CD14-positive monocyte (primary cell): Measurements from ENCODE around the gene TFR2. TPM values are rescaled to one million over a fixed set of nuclear protein-coding genes. Genes with fewer than 3 reads are reported as not detected.

Experiments
- DNase-seq, 3 donors: peaks; one replicate each; pipeline ENCODE4 v3.0.0-alpha.2; 2011 to 2022
- H2AFZ ChIP-seq: 2 replicates; pipeline ENCODE4 v1.6.0; 2012; ENCODE audit warnings: mild to moderate bottlenecking, low read depth, low read length, inconsistent platforms; ENCODE audit not compliant: insufficient read depth, poor library complexity, severe bottlenecking
- H3K27ac ChIP-seq, 2 donors: 1 replicate in 1 of 2; 2 replicates in 1 of 2; pipeline ENCODE4 v1.5.1; 2012 to 2013; ENCODE audit warnings: low read length in 2 of 2, control low read depth in 1 of 2, inconsistent platforms in 1 of 2, low read depth in 1 of 2, mild to moderate bottlenecking in 1 of 2
- H3K27me3 ChIP-seq, 2 donors: one replicate each; pipeline versions ENCODE4 v1.6.0 to v1.6.1; 2011 to 2013; ENCODE audit warnings: low read length in 2 of 2; ENCODE audit not compliant: control insufficient read depth in 2 of 2, insufficient read depth in 2 of 2
- H3K36me3 ChIP-seq, 2 donors: replicated peaks in 1 of 2; 1 replicate in 1 of 2; 2 replicates in 1 of 2; pipeline versions ENCODE4 v1.5.1 to v1.6.1; 2012 to 2013; ENCODE audit warnings: low read length in 2 of 2, control low read depth in 1 of 2, inconsistent platforms in 1 of 2, mild to moderate bottlenecking in 1 of 2; ENCODE audit not compliant: insufficient read depth in 2 of 2, control insufficient read depth in 1 of 2
- H3K4me1 ChIP-seq, 2 donors: 1 replicate in 1 of 2; 2 replicates in 1 of 2; pipeline versions ENCODE4 v1.5.1 to v1.6.1; 2012 to 2013; ENCODE audit warnings: low read length in 2 of 2, control low read depth in 1 of 2, inconsistent platforms in 1 of 2, mild to moderate bottlenecking in 1 of 2, moderate library complexity in 1 of 2; ENCODE audit not compliant: insufficient read depth in 2 of 2, control insufficient read depth in 1 of 2
- H3K4me2 ChIP-seq: replicated peaks from 2 replicates; pipeline ENCODE3; 2012; ENCODE audit warnings: low read length, moderate library complexity, mild to moderate bottlenecking; ENCODE audit not compliant: poor library complexity, severe bottlenecking; ENCODE audit errors: extremely low read depth
- H3K4me3 ChIP-seq, 3 experiments: fragments of 200-600 bp in 1 of 3; sonication (generic) in 1 of 3; replicated peaks in 1 of 3; 1 replicate in 2 of 3; 2 replicates in 1 of 3; pipeline ENCODE4 v1.5.1; 2011 to 2013; ENCODE audit warnings: low read length in 3 of 3, mild to moderate bottlenecking in 3 of 3, control low read depth in 2 of 3, low read depth in 2 of 3, inconsistent platforms in 1 of 3, moderate library complexity in 1 of 3
- H3K79me2 ChIP-seq: 2 replicates; pipeline ENCODE4 v1.6.0; 2012; ENCODE audit warnings: mild to moderate bottlenecking, control low read depth, inconsistent platforms, low read length, moderate library complexity; ENCODE audit not compliant: insufficient read depth
- H3K9ac ChIP-seq: 2 replicates; pipeline ENCODE4 v1.6.0; 2017; ENCODE audit warnings: low read length, mild to moderate bottlenecking; ENCODE audit not compliant: insufficient read depth, poor library complexity, severe bottlenecking
- H3K9me3 ChIP-seq, 2 donors: replicated peaks in 1 of 2; 1 replicate in 1 of 2; 2 replicates in 1 of 2; pipeline versions ENCODE4 v1.5.1 to v1.6.1; 2012 to 2013; ENCODE audit warnings: low read length in 2 of 2, control low read depth in 1 of 2; ENCODE audit not compliant: control insufficient read depth in 1 of 2, insufficient read depth in 1 of 2
- H4K20me1 ChIP-seq: 2 replicates; pipeline ENCODE4 v1.6.0; 2012; ENCODE audit warnings: mild to moderate bottlenecking, low read length, control low read depth, moderate library complexity; ENCODE audit not compliant: insufficient read depth
- H3K27ac Mint-ChIP-seq, 7 donors: one replicate each; pipeline ENCODE4 v1.8.0; 2020; ENCODE audit warnings: mild to moderate bottlenecking in 7 of 7, mixed read lengths in 7 of 7, moderate library complexity in 6 of 7, inconsistent platforms in 2 of 7
- H3K27me3 Mint-ChIP-seq, 3 donors: one replicate each; pipeline ENCODE4 v1.8.0; 2021 to 2022; ENCODE audit warnings: low read depth in 3 of 3, mild to moderate bottlenecking in 3 of 3, mixed read lengths in 3 of 3, moderate library complexity in 3 of 3, inconsistent platforms in 1 of 3
- H3K36me3 Mint-ChIP-seq, 2 donors: one replicate each; pipeline ENCODE4 v1.8.0; 2020; ENCODE audit warnings: mixed read lengths in 2 of 2, inconsistent platforms in 1 of 2, mild to moderate bottlenecking in 1 of 2
- H3K4me1 Mint-ChIP-seq: one replicate; pipeline ENCODE4 v1.8.0; 2020; ENCODE audit warnings: mild to moderate bottlenecking, mixed read lengths
- H3K4me3 Mint-ChIP-seq, 2 donors: one replicate each; pipeline ENCODE4 v1.8.0; 2020; ENCODE audit warnings: mild to moderate bottlenecking in 2 of 2, mixed read lengths in 2 of 2, moderate library complexity in 1 of 2
- H3K9me3 Mint-ChIP-seq, 7 donors: one replicate each; pipeline ENCODE4 v1.8.0; 2020 to 2022; ENCODE audit warnings: mixed read lengths in 7 of 7, mild to moderate bottlenecking in 6 of 7, moderate library complexity in 6 of 7, inconsistent platforms in 2 of 7
- CTCF ChIP-seq: fragments of 200-600 bp; IDR thresholded peaks from one replicate; pipeline ENCODE4 v1.8.0; 2022; ENCODE audit warnings: antibody characterized with exemption, mild to moderate bottlenecking
- WGBS: methylation state at CpG from one replicate; pipeline ENCODE4 v1.1.5; 2013; ENCODE audit warnings: missing lambda C conversion rate; ENCODE audit not compliant: insufficient coverage; 5-methylcytosine and 5-hydroxymethylcytosine counted together
- intact Hi-C, 2 donors: fragments of 100-400 bp; cut with micrococcal nuclease; formaldehyde crosslinking; loops; one replicate each; pipeline versions ENCODE4 v1.15.0 to v1.15.1; 2023
- polyA plus RNA-seq, 3 donors: library from polyadenylated mRNA; depleted of rRNA in 1 of 3; unstranded in 2 of 3; stranded (reverse) in 1 of 3; fragments of 300-500 nt in 2 of 3; fragments of >200 nt in 1 of 3; fragmentation: Illumina TruSeq in 2 of 3; gene quantifications; 1 replicate in 2 of 3; 2 replicates in 1 of 3; pipeline ENCODE4 v1.2.3, GENCODE V29; 2012 to 2021

TFR2 gene
- polyA plus RNA-seq, 3 donors: 0.79 to 1.4 TPM; not detected in 1

GRCh38 chr7:100621554-100621953 lies 19.8 kb downstream of the TFR2 start:
- intact Hi-C loops: no loop called here
- Histone ChIP-seq H3K36me3 (no peaks in the 10 kb centered on the region), H3K27me3 (peaks cover 0 to 5% of the 10 kb centered on the region in 2 donors), H3K4me1 (peaks cover 3 to 6% of the 10 kb centered on the region in 2 donors), H4K20me1 (no peaks in the 10 kb centered on the region), H3K9ac (no peak overlapping the region), H3K4me3 (no peak overlapping the region), H2AFZ (no peak overlapping the region), H3K27ac (no peak overlapping the region), H3K79me2 (no peaks in the 10 kb centered on the region), H3K9me3 (no peaks in the 10 kb centered on the region), H3K4me2 (no peak overlapping the region)
- peaks cover 11% of the 10 kb centered on the region for H3K4me1 Mint-ChIP-seq
- H3K27ac Mint-ChIP-seq: peak overlapping the region in 1 of 7 donors; percentile 11
- peaks cover 2 to 8% of the 10 kb centered on the region in 2 donors for H3K36me3 Mint-ChIP-seq
- TF ChIP-seq CTCF: no peak
- H3K4me3 Mint-ChIP-seq: no peak overlapping the region
- DNase-seq: no peak
- peaks cover 4 to 23% (median 15%) of the 10 kb centered on the region in 3 donors for H3K27me3 Mint-ChIP-seq
- peaks cover 0 to 3% (median 0%) of the 10 kb centered on the region in 7 donors for H3K9me3 Mint-ChIP-seq
- WGBS: 96% methylated on average over 8 of the region's 8 CpGs

- H3K79me2 ChIP-seq: no peaks in the 10 kb centered on the region
- Mint-ChIP-seq H3K4me3 (no peak overlapping the region), H3K36me3 (peaks cover 6 to 13% of the 10 kb centered on the region in 2 donors), H3K4me1 (peaks cover 4% of the 10 kb centered on the region), H3K9me3 (peaks cover 0 to 3% (median 0%) of the 10 kb centered on the region in 7 donors), H3K27me3 (peaks cover 4 to 17% (median 8%) of the 10 kb centered on the region in 3 donors), H3K27ac (no peak overlapping the region)
- DNase-seq: no peak
- TF ChIP-seq CTCF: no peak
- H4K20me1 ChIP-seq: no peaks in the 10 kb centered on the region
- peaks cover 0 to 2% of the 10 kb centered on the region in 2 donors for H3K27me3 ChIP-seq
- no peak overlapping the region for H3K27ac ChIP-seq
- H3K4me2 ChIP-seq: no peak overlapping the region
- H2AFZ ChIP-seq: no peak overlapping the region
- H3K9me3 ChIP-seq: no peaks in the 10 kb centered on the region
- WGBS: 93% methylated on average over 23 of the region's 23 CpGs
- H3K36me3 ChIP-seq: no peaks in the 10 kb centered on the region
- intact Hi-C loops: no loop called here
- H3K4me3 ChIP-seq: no peak overlapping the region
- no peaks in the 10 kb centered on the region for H3K4me1 ChIP-seq
- no peak overlapping the region for H3K9ac ChIP-seq
These were observed 20.5 kb downstream of the TFR2 start for GRCh38 chr7:100620804-100621203.
